SU-DHL-6 (cell line): Measurements from ENCODE around the gene DMRT1.
"Not testable (repeated sequence)": the region's sequence is repeated elsewhere in the genome, so short reads cannot be mapped to it uniquely, and the experiment has no call there.

Source experiments
- CTCF ChIP-seq: fragments of 200-600 bp; sonication (generic); IDR thresholded peaks from one replicate; pipeline ENCODE4 v1.5.1; 2017; ENCODE audit warnings: antibody characterized with exemption, mild to moderate bottlenecking, low read length, moderate library complexity; ENCODE audit not compliant: insufficient read depth, poor library complexity, severe bottlenecking
- EZH2phosphoT487 ChIP-seq: fragments of 200-600 bp; sonication (generic), shearing (Covaris generic); conservative IDR thresholded peaks from 2 replicates; pipeline ENCODE4 v1.6.1; 2018; ENCODE audit warnings: mild to moderate bottlenecking, antibody characterized with exemption, low read length, moderate library complexity, mixed read lengths

- peak; percentile 78 for TF ChIP-seq CTCF
- not testable (repeated sequence) for TF ChIP-seq EZH2phosphoT487
These were observed 157.0 kb downstream of the DMRT1 start for GRCh38 chr9:998299-999110.
